ENCODE results near the gene MAU2. TPM values are rescaled to one million over a fixed set of nuclear protein-coding genes. Genes with fewer than 3 reads are reported as not detected.
A peak's percentile ranks its signal among the peaks of the same experiment; 100 is the strongest.

The MAU2 gene
- total and polyA plus RNA-seq, 2 of the 8 experiments (the other 6 are each of a cell fraction or from before 2014, with no cell fraction given): 32.0 to 40.8 TPM

DNA sequence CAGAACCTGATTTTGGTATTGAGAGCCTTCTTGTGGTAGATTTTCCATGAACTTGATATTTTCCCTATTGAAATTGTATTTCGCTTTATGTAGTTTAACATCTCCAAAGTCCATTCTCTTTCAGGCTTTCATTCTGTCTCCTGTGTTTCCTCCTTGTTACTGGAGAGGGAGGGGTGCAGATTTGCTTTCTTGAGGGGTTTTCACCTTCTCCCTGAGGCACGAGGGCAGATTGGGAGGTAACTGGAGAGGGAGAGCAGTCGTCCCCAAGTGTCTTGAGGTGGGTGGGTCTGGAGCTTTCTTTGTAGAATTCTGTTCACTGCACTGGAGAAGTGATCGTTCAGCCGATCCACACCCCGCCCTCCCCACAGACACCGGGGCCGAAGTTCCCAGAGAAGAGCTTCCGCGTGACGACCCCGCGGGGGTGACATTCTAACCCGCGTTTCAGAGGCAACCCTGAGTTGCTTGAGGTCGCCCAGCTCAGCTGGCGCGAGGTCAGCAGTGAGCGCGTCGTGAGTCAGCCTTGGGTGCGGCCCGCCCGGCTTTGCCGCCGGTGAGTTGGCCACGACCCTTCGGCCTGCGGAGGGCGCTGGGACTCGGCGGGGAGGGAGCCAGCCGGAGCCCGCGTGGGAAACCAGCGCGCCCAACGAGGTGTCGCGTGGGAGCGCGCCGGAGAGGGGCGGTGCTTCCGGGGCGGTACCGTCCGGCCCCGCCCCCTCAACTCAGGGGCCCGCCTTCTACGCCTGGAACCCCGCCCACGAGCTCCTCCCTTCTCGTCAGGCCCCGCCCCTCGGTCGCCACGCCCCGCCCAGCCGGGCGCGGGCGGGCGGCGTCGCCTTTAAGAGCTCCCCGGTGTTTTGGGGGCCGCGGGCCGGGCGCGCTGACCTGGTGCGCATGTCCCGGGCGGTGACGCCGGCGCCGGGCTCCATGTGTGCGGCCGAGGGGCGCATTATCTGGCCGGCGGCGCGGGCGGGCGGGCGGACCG lies 84.5 kb downstream of the MAU2 start, which contains the start of gene GATAD2A:
Gene GATAD2A (plus strand): TSS at position 797 of the 982 bp plus-strand sequence. CDS start 59,671 bp downstream, outside the sequence.
- peak within 1 kb of the TSS; percentile 86 for H3K18ac ChIP-seq (ENCODE audit: extremely low read depth, low read length)
- WGBS, 2 experiments (ENCODE audit: extremely low coverage in 1 of 2, insufficient coverage in 1 of 2, insufficient read length in 1 of 2, insufficient replicate concordance in 2 of 2, low coverage in 1 of 2, low lambda C conversion rate in 2 of 2, missing lambda C conversion rate in 1 of 2): 4% methylated on average over 55 of the region's 90 CpGs; no CpG with 5 or more reads in 1 of the 2 experiments
- H2BK12ac ChIP-seq (ENCODE audit: low read depth, low read length): 0 out of 2 replicates have a peak within 1 kb of the TSS, but pooled peaks have one; percentile 27
- peak within 1 kb of the TSS; percentile 38 for H4K5ac ChIP-seq (ENCODE audit: insufficient read length, low read depth, low read length)
- H2AK5ac ChIP-seq (ENCODE audit: low read depth, low read length): no peak within 1 kb of the TSS
- H3K9me3 ChIP-seq (ENCODE audit: insufficient read depth in 2 of 2, low read depth in 1 of 2, low read length in 1 of 2): no peaks in the 10 kb centered on the region
- no peaks in the 10 kb centered on the region for H3K27me3 ChIP-seq (replicated peaks in 1 of 4; ENCODE audit: control insufficient read depth in 3 of 4, extremely low read depth in 1 of 4, insufficient read depth in 3 of 4, low read length in 3 of 4)
- H2BK5ac ChIP-seq (ENCODE audit: low read depth, low read length): no peak within 1 kb of the TSS; the same call in 1 of the 2 replicates
- peaks cover 31% of the 10 kb centered on the region in 2 experiments for H4K20me1 ChIP-seq (replicated peaks in 1 of 2; ENCODE audit: control insufficient read depth in 1 of 2, insufficient read depth in 2 of 2, low read length in 2 of 2)
- DNase-seq (ENCODE audit: low read depth in 1 of 2, low spot score in 2 of 2) (peak; percentile 66 to 98), FAIRE-seq (no peak)
- H3K23me2 ChIP-seq (ENCODE audit: low read depth, low read length): peaks cover 7% of the 10 kb centered on the region
- H3K9ac ChIP-seq (replicated peaks in 1 of 4; ENCODE audit: extremely low read depth in 1 of 4, low read depth in 3 of 4, low read length in 3 of 4): peak within 1 kb of the TSS; percentile 64 to 85 (median 73); a peak in 6 of 7 replicates
- H3K27ac ChIP-seq (ENCODE audit: low read depth, low read length): peak within 1 kb of the TSS; percentile 73; the same call in 1 of the 2 replicates
- no peak within 1 kb of the TSS for H2BK20ac ChIP-seq (ENCODE audit: low read length)
- POLR2A ChIA-PET (ENCODE audit: partially characterized antibody): interaction anchor here (0.6 to 4.8 kb wide), 38 partner anchors 10 to 213 kb away, joined by 3 to 63 read pairs (median 4); partner anchors contain the start of genes CILP2, NDUFA13, RFXANK and TSSK6
- peak within 1 kb of the TSS; percentile 94 for H4K8ac ChIP-seq (ENCODE audit: extremely low read depth, insufficient read depth, low read length)
- peaks cover 9% of the 10 kb centered on the region for H3K79me1 ChIP-seq (ENCODE audit: low read depth, low read length)
- H3K4me3 ChIP-seq (ENCODE audit: extremely low read depth in 1 of 4, insufficient read depth in 2 of 4, low read depth in 3 of 4, low read length in 4 of 4): peak within 1 kb of the TSS; percentile 55 to 95 (median 81)
- peak within 1 kb of the TSS; percentile 25 for H4K91ac ChIP-seq (replicated peaks; ENCODE audit: insufficient read length, low read length)
- H3K4me1 ChIP-seq (replicated peaks in 1 of 4; ENCODE audit: control insufficient read depth in 3 of 4, insufficient read depth in 4 of 4, low read length in 3 of 4): peaks cover 6 to 23% (median 20%) of the 10 kb centered on the region in 4 experiments; a peak in 6 of 7 replicates
- peak within 1 kb of the TSS; percentile 24 for H3K4ac ChIP-seq (replicated peaks; ENCODE audit: insufficient read length, low read depth, low read length)
- H3K79me2 ChIP-seq (ENCODE audit: control insufficient read depth in 1 of 2, insufficient read depth in 2 of 2, low read length in 2 of 2): peaks cover 35 to 44% of the 10 kb centered on the region in 2 experiments
- H3K36me3 ChIP-seq (ENCODE audit: control insufficient read depth in 2 of 4, insufficient read depth in 4 of 4, low read length in 3 of 4): no peaks in the 10 kb centered on the region
- H3K56ac ChIP-seq (replicated peaks; ENCODE audit: insufficient read length, low read depth, low read length): peak within 1 kb of the TSS; percentile 87
- H3K23ac ChIP-seq (ENCODE audit: insufficient read length): no peak within 1 kb of the TSS
- 0 out of 2 replicates have a peak within 1 kb of the TSS, but pooled peaks have one; percentile 45 for H2AFZ ChIP-seq (ENCODE audit: low read length)
- no peak within 1 kb of the TSS; the same call in 1 of the 2 replicates for H2BK15ac ChIP-seq (ENCODE audit: low read length)
- H3K14ac ChIP-seq (ENCODE audit: insufficient read length): no peak within 1 kb of the TSS
- CTCF ChIA-PET (ENCODE audit: partially characterized antibody): interaction anchor here (1.0 to 4.7 kb wide), 5 partner anchors 8 to 85 kb away, joined by 4 to 29 read pairs (median 4); no protein-coding TSS in a partner anchor
- peak within 1 kb of the TSS; percentile 77 to 97 for H3K4me2 ChIP-seq (ENCODE audit: insufficient read depth in 1 of 2, low read depth in 2 of 2, low read length in 2 of 2)
- no peak within 1 kb of the TSS for H2BK120ac ChIP-seq (replicated peaks; ENCODE audit: low read depth, low read length)
- TF ChIP-seq ASH2L (IDR thresholded peaks at IDR 0.05; ENCODE audit: low read length): peak; percentile 49
- TF ChIP-seq, protein P1, sequence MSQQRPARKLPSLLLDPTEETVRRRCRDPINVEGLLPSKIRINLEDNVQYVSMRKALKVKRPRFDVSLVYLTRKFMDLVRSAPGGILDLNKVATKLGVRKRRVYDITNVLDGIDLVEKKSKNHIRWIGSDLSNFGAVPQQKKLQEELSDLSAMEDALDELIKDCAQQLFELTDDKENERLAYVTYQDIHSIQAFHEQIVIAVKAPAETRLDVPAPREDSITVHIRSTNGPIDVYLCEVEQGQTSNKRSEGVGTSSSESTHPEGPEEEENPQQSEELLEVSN (IDR thresholded peaks at IDR 0.05): peak; percentile 83; the same call in 1 of the 2 replicates
- TF ChIP-seq SP4 (IDR thresholded peaks at IDR 0.05; ENCODE audit: low read length): peak; percentile 62; the same call in 1 of the 2 replicates
- TF ChIP-seq POLR2AphosphoS5 (IDR thresholded peaks at IDR 0.05; ENCODE audit: low read depth, low read length): peak; percentile 23; the same call in 1 of the 2 replicates
- TF ChIP-seq, protein P2, sequence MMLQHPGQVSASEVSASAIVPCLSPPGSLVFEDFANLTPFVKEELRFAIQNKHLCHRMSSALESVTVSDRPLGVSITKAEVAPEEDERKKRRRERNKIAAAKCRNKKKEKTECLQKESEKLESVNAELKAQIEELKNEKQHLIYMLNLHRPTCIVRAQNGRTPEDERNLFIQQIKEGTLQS (IDR thresholded peaks at IDR 0.05; ENCODE audit: insufficient read depth, low read depth, low read length): no peak
- peak; percentile 91 for TF ChIP-seq KDM4A (IDR thresholded peaks at IDR 0.05; ENCODE audit: low read depth, low read length, severe bottlenecking)
- TF ChIP-seq JUND (IDR thresholded peaks at IDR 0.05; ENCODE audit: low read length): 0 out of 2 replicates have a peak, but pooled peaks have one; percentile 7
- peak; percentile 37 to 75 for TF ChIP-seq POLR2A (IDR thresholded peaks at IDR 0.05; ENCODE audit: control extremely low read depth in 1 of 2, low read depth in 2 of 2, low read length in 2 of 2)
- TF ChIP-seq TAF7 (optimal IDR thresholded peaks at IDR 0.05; ENCODE audit: borderline replicate concordance, low read depth, low read length): peak; percentile 45
